Brain microvascular endothelial cell (primary cell): Measurements from ENCODE around the gene MED10.

Experiments used
- DNase-seq: peaks from one replicate; pipeline ENCODE4 v3.0.0-alpha.2; 2020
- H3K27ac ChIP-seq: fragments of 250-450 bp; sonication (Bioruptor Pico); 2 replicates; pipeline ENCODE4 v1.5.1; 2020; ENCODE audit warnings: mild to moderate bottlenecking, moderate library complexity
- H3K27me3 ChIP-seq: fragments of 250-450 bp; sonication (Bioruptor Pico); replicated peaks from 2 replicates; pipeline ENCODE4 v1.5.1; 2020; ENCODE audit warnings: mild to moderate bottlenecking
- H3K36me3 ChIP-seq: fragments of 250-450 bp; sonication (Bioruptor Pico); replicated peaks from 2 replicates; pipeline ENCODE4 v1.5.1; 2020; ENCODE audit warnings: mild to moderate bottlenecking
- H3K4me3 ChIP-seq: 2 replicates; pipeline ENCODE4 v1.5.1; 2011; ENCODE audit warnings: low read depth, mild to moderate bottlenecking, control low read depth, low read length, moderate library complexity
- CTCF ChIP-seq: IDR thresholded peaks from 2 replicates; pipeline ENCODE4 v1.5.1; 2011; ENCODE audit warnings: low read depth, mild to moderate bottlenecking, moderate library complexity, low read length, control low read depth, inconsistent platforms; ENCODE audit errors: missing control alignments
- in situ Hi-C: cut with HindIII; loops from 2 replicates; pipeline ENCODE4 v1.10.0; 2017; ENCODE audit warnings: low sequenced_read_pairs, low pct_ligation_motif_present

Gene MED10

GRCh38 chr5:6342689-6343315 is 35.5 kb downstream of the MED10 start:
- no peak for TF ChIP-seq CTCF
- no peaks in the 10 kb centered on the region for H3K27me3 ChIP-seq
- H3K27ac ChIP-seq = no peak overlapping the region
- in situ Hi-C loops = no loop called here
- no peak overlapping the region for H3K4me3 ChIP-seq
- H3K36me3 ChIP-seq = no peaks in the 10 kb centered on the region
- DNase-seq = no peak

GRCh38 chr5:6340100-6340499 is 38.2 kb downstream of the MED10 start:
- H3K27me3 ChIP-seq = no peaks in the 10 kb centered on the region
- no peak for DNase-seq
- no peaks in the 10 kb centered on the region for H3K36me3 ChIP-seq
- TF ChIP-seq CTCF = no peak
- no peak overlapping the region for H3K4me3 ChIP-seq
- H3K27ac ChIP-seq = no peak overlapping the region
- in situ Hi-C loops = no loop called here

- Histone ChIP-seq H3K36me3 (no peaks in the 10 kb centered on the region), H3K27ac (no peak overlapping the region), H3K4me3 (no peak overlapping the region), H3K27me3 (no peaks in the 10 kb centered on the region)
- no peak for TF ChIP-seq CTCF
- in situ Hi-C loops = no loop called here
- no peak for DNase-seq
Observed at GRCh38 chr5:6338871-6339270, 39.5 kb downstream of the MED10 start.

- Histone ChIP-seq H3K36me3 (no peaks in the 10 kb centered on the region), H3K4me3 (no peak overlapping the region), H3K27ac (no peak overlapping the region), H3K27me3 (no peaks in the 10 kb centered on the region)
- DNase-seq = no peak
- TF ChIP-seq CTCF = no peak
- in situ Hi-C loops = no loop called here
Observed at GRCh38 chr5:6338135-6338534, 40.2 kb downstream of the MED10 start.

GRCh38 chr5:6333182-6333905 is 45.0 kb downstream of the MED10 start:
- in situ Hi-C loops = no loop called here
- Histone ChIP-seq H3K27me3 (no peaks in the 10 kb centered on the region), H3K27ac (no peak overlapping the region), H3K4me3 (no peak overlapping the region), H3K36me3 (no peaks in the 10 kb centered on the region)
- no peak for TF ChIP-seq CTCF
- DNase-seq = no peak
